Measurements from ENCODE around the gene TCERG1L.

GRCh38 chr10:131067690-131068089 is 243.8 kb downstream of the TCERG1L start:
- TF ChIP-seq GATA2 (IDR thresholded peaks at IDR 0.05; ENCODE audit: low read depth, low read length) (no peak), GATA3 (IDR thresholded peaks at IDR 0.05; ENCODE audit: low read depth, low read length) (no peak)
